HG03469 (cell line): Measurements from ENCODE around the gene GAL3ST1.
"Not testable (repeated sequence)": the region's sequence is repeated elsewhere in the genome, so short reads cannot be mapped to it uniquely, and the experiment has no call there.

Source experiments
- ATAC-seq: cut with Tn5 transposase; IDR thresholded peaks from one replicate; pipeline ENCODE4 v1.9.1; 2021; ENCODE audit warnings: mild to moderate bottlenecking, moderate library complexity, moderate number of reproducible peaks; ENCODE audit not compliant: unreplicated experiment

GAL3ST1 gene

DNA sequence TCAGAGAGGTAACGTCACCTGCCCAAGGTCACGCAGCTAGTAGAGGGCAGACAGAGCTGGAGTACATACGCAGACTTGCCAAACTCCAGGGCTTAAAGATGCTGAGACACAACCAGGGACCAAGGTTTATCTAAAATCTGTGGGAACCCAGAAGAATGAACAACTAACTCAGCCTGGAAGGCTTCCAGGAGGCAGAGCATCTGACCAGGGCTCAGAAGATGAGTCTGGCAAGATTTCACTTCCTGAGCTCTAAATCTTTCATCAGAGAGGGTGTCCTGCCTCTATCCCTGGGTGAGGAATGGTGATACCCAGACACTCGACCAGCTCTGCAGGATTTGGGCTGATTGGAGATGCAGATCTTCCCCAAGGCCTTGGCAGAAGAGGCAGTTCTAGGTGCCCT is 9.1 kb downstream of the GAL3ST1 start:
- ATAC-seq = no peak

DNA sequence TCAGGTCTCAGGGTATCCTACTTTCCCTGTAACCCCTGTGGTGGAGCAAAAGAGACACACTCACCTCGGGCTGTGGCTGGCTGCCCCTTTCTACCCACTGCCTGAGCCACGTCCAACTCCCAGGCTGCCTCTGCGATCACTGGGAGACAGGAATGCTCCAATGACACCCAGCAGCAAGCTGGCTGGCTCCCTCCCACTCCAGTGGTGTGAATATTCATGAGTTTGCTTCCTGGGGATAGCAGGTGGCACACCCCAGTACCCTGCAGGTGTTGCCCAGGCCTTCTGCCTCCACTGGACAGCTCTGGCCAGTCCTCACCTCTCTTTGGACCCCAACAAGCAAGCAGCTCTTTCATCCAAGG is 9.7 kb downstream of the GAL3ST1 start:
- ATAC-seq = no peak

DNA sequence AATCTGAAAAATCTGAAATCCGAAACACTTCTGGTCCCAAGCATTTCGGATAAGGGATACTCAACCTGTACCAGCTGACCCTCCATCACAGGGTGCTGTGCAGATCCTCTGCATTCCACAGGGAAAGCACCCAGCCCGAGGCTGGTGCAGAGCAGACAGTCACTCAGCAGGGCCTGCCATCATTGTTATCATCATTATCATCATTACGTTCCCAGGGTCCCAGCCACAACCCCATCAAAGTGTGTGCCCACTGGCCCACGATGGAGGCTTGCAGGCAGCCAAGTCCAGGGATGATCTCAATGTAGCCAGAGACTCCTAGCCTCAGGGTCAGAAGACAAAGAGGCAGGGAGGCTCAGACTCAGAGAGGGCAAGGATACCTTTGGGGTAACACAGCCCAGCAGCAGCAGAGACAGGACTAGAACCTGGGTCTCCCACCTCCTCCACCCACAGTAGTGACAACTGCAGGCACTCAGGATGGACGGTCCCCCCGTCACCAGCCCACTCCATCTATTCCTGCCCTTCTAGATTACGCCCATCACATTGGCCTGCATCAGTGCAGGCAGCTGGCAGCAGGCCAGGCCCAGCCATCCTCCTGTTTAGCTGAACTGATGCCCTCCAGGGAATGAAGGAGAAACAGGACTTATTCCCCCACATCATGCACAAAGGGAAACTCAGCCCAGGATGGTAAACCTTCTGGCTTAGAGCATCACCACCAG is 10.3 kb downstream of the GAL3ST1 start:
- no peak for ATAC-seq

DNA sequence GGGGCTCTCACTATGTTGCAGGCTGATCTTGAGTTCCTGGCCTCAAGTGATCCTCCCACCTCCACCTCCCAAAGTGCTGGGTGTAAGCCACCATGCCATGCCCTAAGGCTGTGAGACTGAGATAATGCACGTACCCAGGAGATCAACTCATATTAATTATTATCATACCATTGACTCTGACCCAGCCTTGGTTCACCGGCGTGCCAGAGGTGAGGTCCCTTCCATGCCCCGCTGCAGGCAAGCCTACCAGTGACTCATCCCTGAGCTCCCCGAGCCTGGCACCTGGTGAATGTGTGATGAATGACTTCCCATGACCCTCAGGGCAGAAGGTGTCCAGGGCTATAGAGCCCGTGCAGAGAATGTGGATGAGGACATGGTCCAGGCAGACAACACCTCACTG is 12.1 kb downstream of the GAL3ST1 start:
- no peak for ATAC-seq

DNA sequence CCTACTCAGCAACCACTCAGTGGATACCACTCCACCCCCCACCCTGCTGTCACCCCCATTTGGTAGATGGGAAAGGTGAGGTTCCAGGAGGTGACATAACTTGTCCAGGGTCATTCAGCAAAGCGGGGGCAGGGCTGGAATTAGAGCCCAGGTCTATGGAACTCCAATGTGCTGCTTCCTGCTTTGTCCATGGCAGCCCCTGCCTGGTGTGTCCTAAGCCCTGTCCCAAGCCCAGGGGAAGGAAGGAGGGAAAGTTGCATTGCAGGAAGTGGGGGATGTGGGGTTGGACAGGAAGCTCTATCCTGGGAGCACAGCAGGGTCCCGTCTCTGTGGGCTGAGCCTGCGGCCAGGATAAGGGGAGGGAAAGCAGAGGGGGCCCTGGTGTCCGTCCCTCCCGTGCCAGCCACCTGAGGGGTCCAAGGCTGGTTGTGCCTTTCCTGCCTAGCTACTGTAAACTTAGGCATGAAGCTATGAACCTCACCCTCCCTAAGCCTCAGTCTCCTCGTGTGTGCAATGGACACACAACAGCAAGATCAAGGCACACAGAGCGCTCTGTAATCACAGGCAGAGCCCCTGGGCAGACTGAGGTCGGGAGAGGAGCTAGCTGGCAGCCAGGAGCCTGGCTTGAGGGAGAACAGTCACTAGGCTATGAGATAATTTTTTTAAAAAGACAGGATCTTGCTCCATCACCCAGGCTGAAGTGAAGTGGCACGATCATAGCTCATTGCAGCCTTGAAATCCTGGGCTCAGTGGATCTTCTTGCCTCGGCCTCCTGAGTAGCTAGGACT is 12.9 kb downstream of the GAL3ST1 start:
- no peak for ATAC-seq

DNA sequence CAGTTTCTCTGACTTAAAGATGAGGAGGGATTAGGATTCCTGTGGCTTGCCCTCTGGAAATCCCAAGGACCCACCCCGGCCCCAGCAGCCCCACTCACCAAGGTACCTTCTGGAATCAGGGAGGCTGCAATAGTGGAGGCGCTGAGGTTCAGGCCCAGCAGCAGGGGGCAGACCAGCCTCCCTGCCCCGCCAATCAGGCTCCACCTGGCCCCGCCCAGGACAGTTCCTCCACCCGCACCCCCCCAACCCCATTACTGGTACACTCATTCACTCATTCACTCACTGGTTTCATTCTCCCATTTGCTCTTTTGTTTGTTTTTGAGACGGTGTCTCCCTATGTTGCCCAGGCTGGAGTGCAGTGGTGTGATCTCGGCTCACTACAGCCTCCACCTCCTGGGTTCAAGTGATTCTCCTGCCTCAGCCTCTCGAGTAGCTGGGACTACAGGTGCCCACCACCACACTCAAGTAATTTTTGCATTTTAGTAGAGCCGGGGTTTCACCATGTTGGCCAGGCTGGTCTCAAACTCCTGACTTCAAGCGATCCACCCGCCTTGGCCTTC is 13.7 kb downstream of the GAL3ST1 start:
- not testable (repeated sequence) for ATAC-seq

DNA sequence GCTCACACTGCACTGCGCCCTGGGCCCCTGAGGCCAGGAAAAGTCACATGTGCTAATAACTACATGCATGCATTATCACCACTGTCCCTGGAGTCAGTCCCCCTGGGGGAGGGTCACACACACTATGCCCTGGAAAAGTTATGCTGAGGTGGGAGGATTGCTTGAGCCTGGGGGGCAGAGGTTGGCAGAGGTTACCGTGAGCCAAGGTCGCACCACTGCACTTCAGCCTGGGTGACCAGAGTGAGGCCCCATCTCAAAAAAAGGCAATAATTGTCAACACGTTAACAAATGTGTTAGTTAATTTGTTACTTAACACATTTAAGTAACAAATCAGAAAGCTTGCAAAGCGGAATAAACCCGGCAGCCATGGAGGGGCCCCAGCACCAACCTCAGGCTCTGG is 14.6 kb downstream of the GAL3ST1 start:
- no peak for ATAC-seq

DNA sequence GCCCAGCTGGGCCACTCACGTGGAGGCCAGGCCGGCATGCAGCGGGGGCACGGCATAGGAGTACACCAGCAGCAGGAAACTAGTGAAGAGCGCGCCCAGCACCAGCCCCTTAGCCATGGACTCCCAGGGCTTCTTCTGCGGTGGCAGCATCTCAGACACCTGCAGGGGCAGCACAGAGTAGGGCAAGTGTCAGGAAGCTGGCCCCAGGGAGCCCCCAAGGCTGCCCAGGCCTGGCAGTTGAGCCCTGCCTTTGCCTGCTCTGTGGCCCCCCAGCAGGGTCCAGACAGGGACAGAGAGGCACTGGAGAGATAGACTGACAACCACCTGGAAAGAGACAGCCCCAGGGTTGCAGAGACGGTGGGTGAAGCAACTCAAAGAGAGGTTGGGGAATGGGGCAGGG is 17.2 kb downstream of the GAL3ST1 start:
- no peak for ATAC-seq

DNA sequence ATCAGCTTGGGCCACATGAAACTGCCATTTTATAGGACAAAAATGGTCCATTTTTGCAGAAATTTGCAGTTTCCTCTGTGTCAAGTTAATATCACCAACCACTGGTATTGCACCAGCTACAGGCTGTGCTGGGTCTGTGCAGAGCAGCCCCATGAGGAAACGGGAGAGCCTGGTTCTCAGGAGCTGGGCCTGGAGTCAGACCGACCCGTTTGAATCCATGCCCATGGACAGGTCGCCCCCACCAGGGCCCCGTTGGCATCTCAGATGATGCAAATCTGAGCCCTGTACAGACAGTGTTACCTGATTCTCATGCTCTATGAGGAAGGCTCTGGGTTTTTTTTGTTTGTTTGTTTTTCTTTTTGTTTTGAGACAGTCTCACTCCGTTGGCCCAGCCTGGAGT is 18.1 kb downstream of the GAL3ST1 start:
- ATAC-seq = no peak

DNA sequence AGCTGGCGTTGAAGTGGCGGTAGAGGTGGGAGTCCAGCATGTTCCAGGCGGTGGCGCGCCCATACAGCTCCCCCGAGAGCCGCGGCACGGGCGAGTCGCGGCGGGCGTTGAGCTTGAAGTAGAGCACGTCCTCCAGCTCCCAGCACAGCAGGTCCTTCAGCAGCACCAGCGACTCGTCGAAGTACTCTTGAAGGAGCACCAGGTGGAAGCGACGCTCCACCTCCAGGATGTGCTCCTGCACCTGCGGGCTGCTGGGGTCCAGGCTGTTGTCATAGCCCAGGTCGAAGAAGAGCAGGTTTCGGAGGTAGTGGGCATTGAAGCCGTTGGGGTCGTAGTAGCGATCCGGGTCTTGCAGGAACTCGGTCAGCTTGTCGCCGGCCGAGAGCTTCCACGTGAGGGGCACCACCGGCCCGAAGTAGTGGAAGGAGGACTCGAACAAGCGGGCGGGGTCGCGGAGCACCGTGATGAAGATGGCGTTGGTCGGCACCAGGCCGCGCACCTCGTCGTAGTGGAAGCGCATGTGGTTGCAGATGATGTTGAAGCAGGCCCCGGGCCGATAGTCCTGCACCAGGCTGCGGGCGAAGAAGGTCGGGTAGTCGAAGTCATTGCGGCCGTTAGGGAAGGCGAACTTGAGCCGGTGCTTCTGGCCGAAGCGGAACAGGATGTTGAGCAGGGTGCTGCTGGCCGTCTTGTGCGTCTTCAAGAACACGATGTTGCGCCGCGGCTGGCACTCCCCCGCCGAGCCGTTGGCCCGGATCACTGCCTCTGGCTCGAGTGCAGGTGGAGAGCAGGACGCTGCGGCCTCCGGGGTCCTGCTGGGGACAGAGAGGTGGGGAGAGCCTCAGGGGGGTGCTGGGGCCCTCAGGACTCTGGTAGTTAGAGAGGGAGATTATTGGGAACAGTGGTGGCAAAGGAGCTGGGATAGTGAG is 18.9 kb downstream of the GAL3ST1 start:
- no peak for ATAC-seq

DNA sequence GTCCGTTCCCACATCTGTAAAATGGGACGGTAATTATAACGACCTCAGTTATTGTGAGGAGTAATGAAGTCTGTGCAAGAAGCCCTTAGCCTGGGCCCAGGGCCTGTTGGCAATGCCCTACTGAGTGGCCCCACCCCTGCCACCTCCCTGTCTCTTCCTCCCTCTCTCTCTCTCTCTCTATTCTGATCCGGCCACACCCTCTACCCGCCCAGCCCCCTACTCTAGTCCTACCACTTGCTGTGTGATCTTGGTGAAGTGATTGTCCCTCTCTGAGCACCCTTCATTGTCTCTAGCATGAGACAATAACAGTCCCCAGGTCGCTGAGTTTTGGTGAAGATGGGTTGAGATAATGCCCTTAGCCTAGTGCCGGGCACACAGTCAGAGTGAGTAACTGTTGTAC is 20.5 kb downstream of the GAL3ST1 start:
- no peak for ATAC-seq

DNA sequence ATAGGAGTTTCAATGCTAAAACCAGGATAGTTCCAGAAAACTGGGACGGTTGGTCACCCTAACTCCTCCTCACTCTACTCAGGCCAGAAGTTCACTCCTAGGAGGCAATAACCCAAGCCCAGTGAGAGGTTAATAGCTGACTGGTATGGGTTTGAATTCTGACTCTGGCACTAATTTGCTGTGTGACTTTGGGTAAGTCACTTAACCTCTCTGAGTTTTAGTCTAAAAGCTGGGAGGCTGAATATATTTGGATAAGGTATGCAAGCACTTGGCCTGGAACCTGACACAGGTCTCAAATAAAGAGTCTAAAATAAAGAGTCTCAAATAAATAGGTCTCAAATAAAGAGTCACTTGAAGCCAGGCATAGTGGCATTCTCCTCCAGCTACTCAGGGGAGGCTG is 21.7 kb downstream of the GAL3ST1 start:
- no peak for ATAC-seq

DNA sequence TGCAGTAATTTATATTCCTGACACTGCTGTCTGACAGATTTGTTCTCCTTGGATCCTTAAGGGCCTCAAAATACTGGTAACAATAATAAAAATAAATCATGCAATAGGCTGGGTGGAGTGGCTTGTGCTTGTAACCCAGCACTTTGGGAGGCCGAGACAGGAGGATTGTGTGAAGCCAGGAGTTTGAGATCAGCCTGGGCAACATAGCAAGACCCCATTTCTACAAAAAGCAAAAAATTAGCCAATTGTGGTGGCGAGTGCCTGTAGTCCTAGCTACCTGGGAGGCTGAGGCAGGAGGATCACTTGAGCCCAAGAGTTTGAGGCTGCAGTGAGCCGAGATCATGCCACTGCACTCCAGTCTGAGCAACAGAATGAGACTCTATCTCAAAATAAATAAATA is 22.7 kb downstream of the GAL3ST1 start:
- not testable (repeated sequence) for ATAC-seq

DNA sequence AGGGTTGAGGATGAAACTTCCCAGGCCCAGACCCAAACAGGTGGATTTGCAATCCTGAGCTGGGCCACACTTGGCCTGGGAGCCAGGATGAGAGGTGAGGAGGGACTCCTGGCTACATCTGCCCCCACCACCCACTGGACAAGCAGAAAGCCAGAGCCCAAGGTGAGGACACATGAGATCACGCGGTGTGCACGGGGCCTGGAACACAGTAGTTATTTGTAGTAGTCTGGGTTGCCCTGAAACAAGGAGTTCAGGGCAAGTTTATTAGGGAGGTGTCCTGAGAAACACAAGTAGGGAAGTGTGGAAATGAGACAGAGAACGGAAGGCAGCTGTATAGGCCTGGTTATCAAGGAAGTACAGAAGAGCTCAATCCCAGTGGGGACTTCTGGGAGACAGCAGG is 27.3 kb downstream of the GAL3ST1 start:
- no peak for ATAC-seq

DNA sequence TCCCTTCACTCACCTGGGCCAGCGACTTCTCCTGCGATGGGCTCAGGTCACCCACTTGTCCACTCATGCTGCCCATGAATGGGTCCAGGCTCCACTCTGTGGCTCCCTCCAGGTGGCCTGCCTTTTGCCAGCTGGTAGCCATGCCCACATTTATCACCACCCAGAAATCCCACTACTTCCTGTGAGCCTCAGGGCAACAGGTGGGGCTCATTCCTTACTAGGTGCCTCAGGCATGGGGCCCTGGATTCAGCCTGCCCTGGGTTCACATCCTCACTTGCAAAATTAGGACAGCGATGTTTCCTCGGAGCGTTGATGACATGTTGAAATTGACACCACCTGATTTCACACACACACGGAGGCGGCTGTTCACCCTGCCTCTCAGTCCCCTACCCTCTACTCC is 27.8 kb downstream of the GAL3ST1 start, which contains the start of gene SEC14L6:
SEC14L6 (minus strand) TSS at position 126 of the 400 bp plus-strand sequence; CDS start at position 67, 59 bp downstream.
- ATAC-seq = no peak

DNA sequence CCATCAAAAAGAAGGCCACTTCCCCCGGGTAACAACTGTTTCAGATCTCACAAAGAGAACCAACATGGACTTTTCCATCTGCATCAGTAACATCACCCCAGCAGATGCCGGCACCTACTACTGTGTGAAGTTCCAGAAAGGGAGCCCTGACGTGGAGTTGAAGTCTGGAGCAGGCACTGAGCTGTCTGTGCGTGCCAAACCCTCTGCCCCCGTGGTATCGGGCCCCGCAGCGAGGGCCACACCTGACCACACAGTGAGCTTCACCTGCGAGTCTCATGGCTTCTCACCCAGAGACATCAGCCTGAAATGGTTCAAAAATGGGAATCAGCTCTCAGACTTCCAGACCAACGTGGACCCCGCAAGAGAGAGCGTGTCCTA is 31.7 kb downstream of the GAL3ST1 start:
- no peak for ATAC-seq

DNA sequence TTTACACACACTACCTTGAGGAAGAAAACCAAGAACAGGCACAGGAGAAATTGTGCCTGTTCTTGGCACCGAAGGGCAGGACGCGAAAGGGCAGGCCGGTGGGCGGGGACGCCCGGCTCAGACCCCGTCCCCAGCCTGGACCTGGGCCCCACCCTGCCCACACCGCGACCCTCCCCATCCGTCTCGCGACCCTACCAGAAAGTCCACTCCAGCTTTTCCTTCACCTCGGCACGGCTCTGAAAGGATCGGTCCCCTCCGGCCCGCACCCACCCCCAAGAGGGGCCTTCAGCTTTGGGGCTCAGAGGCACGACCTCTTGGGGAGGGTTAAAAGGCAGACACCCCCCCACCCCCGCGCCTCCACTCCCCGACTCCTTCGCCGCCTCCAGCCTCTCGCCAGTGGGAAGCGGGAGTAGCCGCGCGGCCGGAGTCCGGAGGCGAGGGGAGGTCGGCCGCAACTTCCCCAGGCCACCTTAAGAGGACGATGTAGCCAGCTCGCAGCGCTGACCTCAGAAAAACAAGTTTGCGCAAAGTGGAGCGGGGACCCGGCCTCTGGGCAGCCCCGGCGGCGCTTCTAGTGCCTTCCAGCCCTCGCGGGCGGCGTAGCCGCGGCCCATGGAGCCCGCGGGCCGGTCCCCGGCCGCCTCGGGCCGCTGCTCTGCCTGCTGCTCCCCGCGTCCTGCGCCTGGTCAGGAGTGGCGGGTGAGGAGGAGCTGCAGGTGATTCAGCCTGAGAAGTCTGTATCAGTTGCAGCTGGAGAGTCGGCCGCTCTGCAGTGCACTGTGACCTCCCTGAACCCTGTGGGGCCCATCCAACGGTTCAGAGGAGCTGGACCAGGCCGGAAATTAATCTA is 32.3 kb downstream of the GAL3ST1 start:
- no peak for ATAC-seq

DNA sequence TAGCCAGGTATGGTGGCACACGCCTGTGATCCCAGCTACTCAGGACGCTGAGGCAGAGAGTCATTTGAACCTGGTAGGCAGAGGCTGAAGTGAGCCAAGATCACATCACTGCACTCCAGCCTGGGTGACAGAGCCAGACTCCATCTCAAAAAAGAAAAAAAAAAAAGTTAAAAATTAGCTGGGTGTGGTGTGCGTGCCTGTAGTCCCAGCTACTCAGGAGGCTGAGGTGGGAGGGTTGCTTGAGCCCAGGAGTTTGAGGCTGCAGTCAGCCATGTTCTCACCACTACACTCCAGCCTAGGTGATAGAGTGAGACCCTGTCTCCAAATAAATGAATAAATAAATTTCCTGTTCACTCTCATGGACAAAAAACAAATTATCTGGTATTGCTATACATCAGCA is 33.0 kb downstream of the GAL3ST1 start:
- ATAC-seq = not testable (repeated sequence)

DNA sequence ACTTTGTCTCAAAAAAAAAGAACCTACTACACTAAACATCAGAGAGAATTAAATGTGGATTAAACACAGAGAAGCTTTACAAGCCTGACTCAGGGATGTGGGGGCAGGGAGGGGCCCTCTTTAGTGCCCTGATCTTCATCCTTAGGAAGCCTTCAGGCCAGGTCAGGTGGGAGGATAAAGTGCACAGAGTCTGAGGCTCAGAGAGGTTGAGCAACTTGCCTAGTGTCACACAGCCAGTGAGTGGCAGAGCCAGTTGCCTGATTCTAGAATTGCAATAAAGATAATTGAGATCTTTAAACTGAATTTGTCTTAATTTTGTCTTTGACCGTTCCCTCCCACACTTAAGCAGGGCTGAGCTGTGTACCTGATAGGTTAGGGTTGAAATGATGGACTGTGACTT is 35.1 kb downstream of the GAL3ST1 start:
- ATAC-seq = no peak

DNA sequence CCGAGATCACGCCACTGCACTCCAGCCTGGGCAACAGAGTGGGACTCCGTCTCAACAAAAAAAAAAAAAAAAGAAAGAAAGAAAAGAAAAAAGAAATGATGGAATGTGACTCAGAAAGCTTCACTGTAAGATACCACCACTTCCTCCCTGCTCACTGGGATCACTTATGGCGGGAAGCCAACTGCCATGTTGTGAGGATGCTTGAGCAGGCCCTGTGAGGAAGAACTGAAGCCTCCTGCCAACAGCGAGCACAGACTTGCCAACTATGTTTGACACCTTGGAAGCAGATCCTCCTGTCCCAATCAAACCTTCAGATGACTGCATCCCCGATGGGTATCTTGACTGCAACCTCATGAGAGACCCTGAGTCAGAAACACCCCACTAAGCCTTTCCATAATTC is 36.2 kb downstream of the GAL3ST1 start:
- no peak for ATAC-seq
